Tracheal epithelial cell (primary cell): ENCODE data around the gene TEKT2. TPM values are rescaled to one million over a fixed set of nuclear protein-coding genes. Genes with fewer than 3 reads are reported as not detected.

Experiments
- total RNA-seq: library from RNA; depleted of rRNA; stranded (reverse); fragments of >200 nt; gene quantifications from 2 replicates; pipeline ENCODE4 v1.2.1, GENCODE V29; 2014

TEKT2 gene, protein sequence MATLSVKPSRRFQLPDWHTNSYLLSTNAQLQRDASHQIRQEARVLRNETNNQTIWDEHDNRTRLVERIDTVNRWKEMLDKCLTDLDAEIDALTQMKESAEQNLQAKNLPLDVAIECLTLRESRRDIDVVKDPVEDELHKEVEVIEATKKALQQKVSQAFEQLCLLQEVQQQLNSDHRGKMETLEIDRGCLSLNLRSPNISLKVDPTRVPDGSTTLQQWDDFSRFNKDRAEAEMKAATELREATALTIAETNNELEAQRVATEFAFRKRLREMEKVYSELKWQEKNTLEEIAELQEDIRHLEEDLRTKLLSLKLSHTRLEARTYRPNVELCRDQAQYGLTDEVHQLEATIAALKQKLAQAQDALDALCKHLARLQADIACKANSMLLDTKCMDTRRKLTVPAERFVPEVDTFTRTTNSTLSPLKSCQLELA
- total RNA-seq: under 0.01 TPM in 1 of 2 replicates, not detected in the other

DNA sequence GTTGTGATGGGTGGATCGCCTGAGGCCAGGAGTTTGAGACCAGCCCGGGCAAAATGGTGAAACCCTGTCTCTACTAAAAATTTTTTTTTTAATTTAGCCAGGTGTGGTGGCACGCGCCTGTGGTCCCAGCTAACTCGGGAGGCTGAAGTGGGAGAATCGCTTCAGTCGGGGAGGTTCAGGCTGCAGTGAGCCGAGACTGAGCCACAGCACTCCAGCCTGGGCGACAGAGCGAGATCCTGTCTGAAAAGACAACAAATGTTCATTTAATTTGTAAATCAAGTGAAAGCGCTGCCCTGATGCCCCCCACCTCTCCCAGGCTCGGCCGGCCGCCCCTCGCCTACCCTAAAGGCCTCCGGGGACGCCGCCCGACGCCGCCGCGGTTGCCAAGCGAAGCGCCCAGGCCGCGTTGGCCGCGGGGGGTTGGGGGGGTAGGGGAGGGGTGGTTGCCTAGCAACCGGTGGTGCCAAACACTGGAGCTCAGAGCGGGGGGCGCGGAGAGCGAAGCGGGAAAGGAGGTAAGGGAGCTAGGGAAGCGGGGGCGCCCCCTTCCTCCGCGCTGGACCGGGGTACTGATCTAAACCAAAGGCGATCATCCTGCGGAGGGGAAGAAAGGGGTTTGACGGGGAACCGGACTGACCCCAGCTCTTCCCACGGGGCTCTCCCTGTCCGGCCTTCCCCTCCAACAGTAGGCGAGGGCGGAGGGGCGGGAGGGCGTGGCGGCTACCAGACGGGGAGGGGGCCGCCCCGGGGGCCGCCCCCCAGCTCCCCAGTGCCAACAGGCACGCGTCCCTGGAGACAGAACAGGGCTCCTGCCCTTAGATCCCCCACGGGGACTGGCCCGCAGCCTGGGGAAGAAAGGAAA is at the start of gene TEKT2:
Gene TEKT2, plus strand, starts transcription at position 460 of the 862 bp plus-strand sequence. CDS start 828 bp downstream, outside the sequence.

DNA sequence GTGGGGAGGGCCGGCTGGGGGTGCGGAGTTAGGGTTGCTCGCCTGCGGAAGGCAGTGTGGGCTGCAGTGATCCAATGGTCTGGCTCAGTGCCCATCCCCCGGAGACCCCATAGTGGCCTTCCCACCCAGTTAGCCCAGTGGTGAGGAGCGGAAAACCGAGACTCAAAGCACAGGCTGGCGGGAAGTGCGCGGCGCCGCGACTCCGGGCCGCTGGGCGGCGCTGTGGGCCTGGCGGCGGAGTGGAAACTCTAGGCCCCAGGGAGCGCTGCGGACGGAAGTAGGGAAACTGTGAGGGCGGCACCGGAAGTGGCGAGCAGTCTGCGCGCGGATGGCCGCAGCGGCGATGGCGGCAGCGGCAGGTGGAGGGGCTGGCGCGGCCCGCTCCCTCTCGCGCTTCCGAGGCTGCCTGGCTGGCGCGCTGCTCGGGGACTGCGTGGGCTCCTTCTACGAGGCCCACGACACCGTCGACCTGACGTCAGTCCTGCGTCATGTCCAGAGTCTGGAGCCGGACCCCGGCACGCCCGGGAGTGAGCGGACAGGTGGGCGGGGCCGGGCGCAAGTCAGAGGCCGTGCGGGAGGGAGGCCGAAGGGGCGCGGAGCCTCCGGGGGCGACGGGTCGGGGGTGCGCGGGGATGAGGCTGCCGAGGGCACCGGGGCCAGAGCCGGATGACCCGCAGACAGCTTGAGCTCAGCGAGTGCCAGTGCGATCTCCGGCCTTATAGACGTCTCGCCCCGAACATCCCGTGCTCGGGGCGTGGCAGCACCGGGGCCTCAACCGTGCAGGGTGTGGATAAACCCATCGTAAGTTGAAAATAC is 4.9 kb downstream of the TEKT2 start, which contains the start of gene ADPRS:
Gene ADPRS, plus strand, starts transcription at position 316 of the 816 bp plus-strand sequence. Its CDS starts 13 bp downstream, at position 329.

DNA sequence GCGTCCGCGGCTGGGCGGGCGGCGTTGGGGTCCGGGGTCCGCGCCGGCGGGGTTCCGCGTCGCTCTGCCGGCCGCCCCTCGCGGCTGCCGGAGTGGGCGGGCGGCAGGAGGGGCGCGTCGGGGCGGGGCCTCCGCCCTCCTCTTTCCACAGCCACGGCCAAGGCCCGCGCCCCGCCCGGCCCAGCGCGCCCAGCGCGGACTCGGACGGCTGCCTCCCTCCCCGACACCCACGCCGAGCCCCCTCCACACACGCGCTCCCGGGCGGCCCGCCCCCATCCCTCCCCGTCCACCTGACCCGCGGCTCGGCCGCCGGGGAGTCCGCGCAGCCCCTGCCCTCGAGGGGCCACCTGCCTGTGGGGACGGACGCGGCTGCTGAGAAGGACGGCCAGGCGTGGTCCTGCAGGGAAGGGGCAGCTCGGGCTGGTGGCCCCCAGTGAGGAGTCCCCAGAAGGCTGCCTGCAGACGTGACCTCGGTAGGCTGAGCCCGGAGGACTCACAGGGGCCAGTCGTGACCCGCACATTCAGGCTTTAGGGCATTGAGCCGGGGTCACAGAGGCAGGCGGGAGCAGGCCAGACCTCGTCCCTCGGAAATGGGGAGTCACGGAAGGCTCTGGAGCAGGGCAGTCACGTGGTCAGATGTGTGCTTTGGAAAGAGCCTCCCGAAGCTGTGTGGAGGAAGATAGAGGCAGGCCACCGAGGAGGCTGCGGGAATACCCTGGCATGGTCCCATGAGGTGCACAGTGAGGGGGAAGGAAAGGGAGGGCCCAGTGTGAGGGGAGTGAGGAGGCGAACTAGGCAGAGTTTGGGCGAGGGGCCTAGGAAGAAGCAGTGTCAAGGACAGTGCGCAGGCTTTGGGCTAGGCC is 41.5 kb downstream of the TEKT2 start, which contains the start of gene COL8A2:
Gene COL8A2, minus strand, starts transcription at position 94 of the 863 bp plus-strand sequence. CDS start 24,980 bp downstream, outside the sequence.

Other genes starting within 250 kb of the TEKT2 start
- 5.3 and 5.5 TPM in 2 replicates for gene AGO1, start 200.9 kb upstream of the TEKT2 start, total RNA-seq
- gene AGO3, start 153.0 kb upstream of the TEKT2 start, total RNA-seq: 8.4 and 10.2 TPM in 2 replicates
- gene ADPRS, start 4.8 kb downstream of the TEKT2 start, total RNA-seq: 40.9 and 59.5 TPM in 2 replicates
- 3.0 and 3.1 TPM in 2 replicates for gene COL8A2, start 41.1 kb downstream of the TEKT2 start, total RNA-seq
- 82.5 and 123 TPM in 2 replicates for gene TRAPPC3, start 65.4 kb downstream of the TEKT2 start, total RNA-seq
- 68.6 and 152 TPM in 2 replicates for gene MAP7D1, start 72.1 kb downstream of the TEKT2 start, total RNA-seq
- gene THRAP3, start 140.3 kb downstream of the TEKT2 start, total RNA-seq: 80.2 and 86.5 TPM in 2 replicates
- gene SH3D21, start 222.3 kb downstream of the TEKT2 start, total RNA-seq: 3.2 and 7.0 TPM in 2 replicates
- gene EVA1B, start 239.6 kb downstream of the TEKT2 start, total RNA-seq: 47.3 and 56.6 TPM in 2 replicates